MM.1S (cell line): ENCODE results near the gene SPIN2A.

Source experiments
- EZH2 ChIP-seq: fragments of 300-600 bp; sonication (generic); optimal IDR thresholded peaks from 2 replicates; pipeline ENCODE3; 2017; ENCODE audit warnings: low read depth, mild to moderate bottlenecking, antibody characterized with exemption, low read length, mixed read lengths
- TF ChIP-seq, protein P1 (sequence below): fragments of 300-600 bp; sonication (generic); IDR thresholded peaks from 2 replicates; pipeline ENCODE4 v1.5.1; 2016; ENCODE audit warnings: antibody characterized with exemption, low read length, mixed read lengths

DNA sequence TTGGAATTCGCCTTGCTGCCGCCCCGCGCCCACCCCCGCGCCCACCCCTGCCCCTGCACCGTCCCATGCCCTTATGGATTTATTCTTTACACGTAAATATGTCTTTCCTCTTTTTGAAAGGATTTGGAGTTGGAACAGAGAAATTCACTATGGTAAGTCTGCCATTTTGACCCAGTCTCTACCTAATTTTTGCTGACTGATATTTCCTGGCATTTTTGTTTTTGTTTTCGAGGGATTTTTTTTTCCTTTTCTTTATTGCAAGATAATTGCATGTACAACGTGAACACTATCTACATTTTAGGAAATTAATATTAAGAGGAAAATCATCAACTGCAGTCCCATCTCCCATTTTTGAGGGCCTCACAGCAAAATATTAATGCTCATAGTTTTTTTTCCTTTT lies 15.4 kb downstream of the SPIN2A start:
- TF ChIP-seq, protein P1, sequence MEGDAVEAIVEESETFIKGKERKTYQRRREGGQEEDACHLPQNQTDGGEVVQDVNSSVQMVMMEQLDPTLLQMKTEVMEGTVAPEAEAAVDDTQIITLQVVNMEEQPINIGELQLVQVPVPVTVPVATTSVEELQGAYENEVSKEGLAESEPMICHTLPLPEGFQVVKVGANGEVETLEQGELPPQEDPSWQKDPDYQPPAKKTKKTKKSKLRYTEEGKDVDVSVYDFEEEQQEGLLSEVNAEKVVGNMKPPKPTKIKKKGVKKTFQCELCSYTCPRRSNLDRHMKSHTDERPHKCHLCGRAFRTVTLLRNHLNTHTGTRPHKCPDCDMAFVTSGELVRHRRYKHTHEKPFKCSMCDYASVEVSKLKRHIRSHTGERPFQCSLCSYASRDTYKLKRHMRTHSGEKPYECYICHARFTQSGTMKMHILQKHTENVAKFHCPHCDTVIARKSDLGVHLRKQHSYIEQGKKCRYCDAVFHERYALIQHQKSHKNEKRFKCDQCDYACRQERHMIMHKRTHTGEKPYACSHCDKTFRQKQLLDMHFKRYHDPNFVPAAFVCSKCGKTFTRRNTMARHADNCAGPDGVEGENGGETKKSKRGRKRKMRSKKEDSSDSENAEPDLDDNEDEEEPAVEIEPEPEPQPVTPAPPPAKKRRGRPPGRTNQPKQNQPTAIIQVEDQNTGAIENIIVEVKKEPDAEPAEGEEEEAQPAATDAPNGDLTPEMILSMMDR = no peak
- TF ChIP-seq EZH2 = no peak
